Measurements from ENCODE around the gene HIVEP1. TPM values are rescaled to one million over a fixed set of nuclear protein-coding genes. Genes with fewer than 3 reads are reported as not detected.

HIVEP1 gene
- total and polyA plus RNA-seq, 2 of the 8 experiments (the other 6 are each of a cell fraction or from before 2014, with no cell fraction given), result 22.6 to 23.1 TPM

DNA sequence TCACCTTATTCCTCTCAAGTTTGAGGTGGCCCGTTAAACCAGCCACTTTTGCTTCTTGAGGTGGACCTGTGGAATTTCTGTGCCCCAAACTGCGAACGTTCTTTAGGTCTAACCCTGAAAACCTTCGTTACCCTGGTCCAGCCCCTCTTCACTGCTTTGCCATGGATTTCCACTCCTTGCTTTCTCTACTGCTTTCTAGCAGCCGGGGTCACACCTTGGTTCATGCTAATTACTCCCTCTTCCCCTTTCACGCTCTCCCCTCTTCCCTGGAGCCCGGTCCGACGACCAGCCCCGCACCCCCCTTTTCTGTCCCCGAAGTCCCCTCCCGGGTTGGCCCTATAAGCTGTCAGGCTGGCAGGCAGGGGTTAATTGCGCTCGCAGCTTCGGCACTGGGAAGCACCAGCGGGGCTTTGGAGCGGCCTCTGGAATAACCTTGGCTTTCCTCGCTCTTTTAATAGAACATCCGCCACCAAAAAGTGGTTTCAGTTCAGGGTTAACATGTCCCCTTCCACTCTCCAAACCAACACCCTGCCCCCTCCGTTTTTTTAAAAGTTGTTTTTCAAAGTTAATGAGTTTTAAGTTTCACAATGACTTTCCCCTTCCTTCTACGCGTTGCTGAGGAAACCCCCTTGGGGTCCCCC, 1.4 kb upstream of the HIVEP1 start:
- POLR2A ChIA-PET (ENCODE audit: partially characterized antibody), result interaction anchor here (0.7 kb wide), 1 partner anchor 219 kb away, joined by 4 read pairs; no protein-coding TSS in a partner anchor
- peak in 1 of 2 experiments; percentile 86 for DNase-seq (ENCODE audit: low read depth in 1 of 2, low spot score in 2 of 2)
- no peak for FAIRE-seq
- TF ChIP-seq, protein P1, sequence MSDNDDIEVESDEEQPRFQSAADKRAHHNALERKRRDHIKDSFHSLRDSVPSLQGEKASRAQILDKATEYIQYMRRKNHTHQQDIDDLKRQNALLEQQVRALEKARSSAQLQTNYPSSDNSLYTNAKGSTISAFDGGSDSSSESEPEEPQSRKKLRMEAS (IDR thresholded peaks at IDR 0.05), result 0 out of 2 replicates have a peak, but pooled peaks have one; percentile 25
- TF ChIP-seq TAF7 (optimal IDR thresholded peaks at IDR 0.05; ENCODE audit: borderline replicate concordance, low read depth, low read length) (no peak), HDAC6 (IDR thresholded peaks at IDR 0.05; ENCODE audit: low read depth, low read length) (no peak), YY1 (IDR thresholded peaks at IDR 0.05; ENCODE audit: low read depth, low read length) (peak; percentile 38; the same call in 1 of the 2 replicates), JUND (IDR thresholded peaks at IDR 0.05; ENCODE audit: low read length) (no peak), TCF12 (IDR thresholded peaks at IDR 0.05; ENCODE audit: low read depth, low read length) (no peak), SP4 (IDR thresholded peaks at IDR 0.05; ENCODE audit: low read length) (no peak), SP2 (IDR thresholded peaks at IDR 0.05; ENCODE audit: low read length) (no peak), BRCA1 (IDR thresholded peaks at IDR 0.05; ENCODE audit: low read depth, low read length) (no peak), KDM1A (IDR thresholded peaks at IDR 0.05; ENCODE audit: borderline replicate concordance, low read length) (no peak; the same call in 1 of the 2 replicates), SRF (IDR thresholded peaks at IDR 0.05; ENCODE audit: low read depth, low read length) (no peak), CTBP2 (IDR thresholded peaks at IDR 0.05; ENCODE audit: borderline replicate concordance, insufficient read depth, insufficient read length, low read length) (no peak)

More for the DNA sequence above, 1.4 kb upstream of the HIVEP1 start:
- H3K27me3 ChIP-seq (replicated peaks in 1 of 4; ENCODE audit: control insufficient read depth in 3 of 4, extremely low read depth in 1 of 4, insufficient read depth in 3 of 4, low read length in 3 of 4), result no peaks in the 10 kb centered on the region
- H3K4ac ChIP-seq (replicated peaks; ENCODE audit: insufficient read length, low read depth, low read length), result no peak overlapping the region
- H3K79me1 ChIP-seq (ENCODE audit: low read depth, low read length), result peaks cover 5% of the 10 kb centered on the region; the same call in 1 of the 2 replicates
- peak overlapping the region; percentile 80; the same call in 1 of the 2 replicates for H3K27ac ChIP-seq (ENCODE audit: low read depth, low read length)
- H3K56ac ChIP-seq (replicated peaks; ENCODE audit: insufficient read length, low read depth, low read length), result no peak overlapping the region
- H2BK12ac ChIP-seq (ENCODE audit: low read depth, low read length), result no peak overlapping the region
- H2AFZ ChIP-seq (ENCODE audit: low read length), result peak overlapping the region; percentile 5; the same call in 1 of the 2 replicates
- peak overlapping the region; percentile 40 for H2BK120ac ChIP-seq (replicated peaks; ENCODE audit: low read depth, low read length)
- H4K20me1 ChIP-seq (replicated peaks in 1 of 2; ENCODE audit: control insufficient read depth in 1 of 2, insufficient read depth in 2 of 2, low read length in 2 of 2), result no peaks in the 10 kb centered on the region
- H4K8ac ChIP-seq (ENCODE audit: extremely low read depth, insufficient read depth, low read length), result no peak overlapping the region
- H3K9ac ChIP-seq (replicated peaks in 1 of 4; ENCODE audit: extremely low read depth in 1 of 4, low read depth in 3 of 4, low read length in 3 of 4), result peak overlapping the region in 3 of 4 experiments; percentile 43 to 58 (median 50); a peak in 6 of 7 replicates
- H3K9me3 ChIP-seq (ENCODE audit: insufficient read depth in 2 of 2, low read depth in 1 of 2, low read length in 1 of 2), result peaks cover 0 to 6% of the 10 kb centered on the region in 2 experiments; a peak in 2 of 4 replicates
- CTCF ChIA-PET (ENCODE audit: partially characterized antibody), result interaction anchor here (0.6 to 1.1 kb wide), 4 partner anchors 63 to 276 kb away, joined by 3 to 4 read pairs (median 4); no protein-coding TSS in a partner anchor
- no peak overlapping the region for H2BK20ac ChIP-seq (ENCODE audit: low read length)
- H2BK5ac ChIP-seq (ENCODE audit: low read depth, low read length), result peak overlapping the region; percentile 69
- H2BK15ac ChIP-seq (ENCODE audit: low read length), result 0 out of 2 replicates have a peak overlapping the region, but pooled peaks have one; percentile 9
- H2AK5ac ChIP-seq (ENCODE audit: low read depth, low read length), result no peak overlapping the region
- H4K5ac ChIP-seq (ENCODE audit: insufficient read length, low read depth, low read length), result peak overlapping the region; percentile 47
- H3K14ac ChIP-seq (ENCODE audit: insufficient read length), result no peak overlapping the region
- peaks cover 9% of the 10 kb centered on the region for H3K23me2 ChIP-seq (ENCODE audit: low read depth, low read length)
- peak overlapping the region; percentile 92 to 93 for H3K4me2 ChIP-seq (ENCODE audit: insufficient read depth in 1 of 2, low read depth in 2 of 2, low read length in 2 of 2)
- peaks cover 15 to 37% of the 10 kb centered on the region in 2 experiments for H3K79me2 ChIP-seq (ENCODE audit: control insufficient read depth in 1 of 2, insufficient read depth in 2 of 2, low read length in 2 of 2)
- H3K23ac ChIP-seq (ENCODE audit: insufficient read length), result no peak overlapping the region
- peaks cover 2 to 15% (median 7%) of the 10 kb centered on the region in 4 experiments; a peak in 3 of 7 replicates for H3K4me1 ChIP-seq (replicated peaks in 1 of 4; ENCODE audit: control insufficient read depth in 3 of 4, insufficient read depth in 4 of 4, low read length in 3 of 4)
- WGBS, 2 experiments (ENCODE audit: extremely low coverage in 1 of 2, insufficient coverage in 1 of 2, insufficient read length in 1 of 2, insufficient replicate concordance in 2 of 2, low coverage in 1 of 2, low lambda C conversion rate in 2 of 2, missing lambda C conversion rate in 1 of 2), result 0% methylated on average over 12 of the region's 22 CpGs; no CpG with 5 or more reads in 1 of the 2 experiments
- H4K91ac ChIP-seq (replicated peaks; ENCODE audit: insufficient read length, low read length), result peak overlapping the region; percentile 7
- peak overlapping the region; percentile 60 to 82 (median 64) for H3K4me3 ChIP-seq (ENCODE audit: extremely low read depth in 1 of 4, insufficient read depth in 2 of 4, low read depth in 3 of 4, low read length in 4 of 4)
- H3K18ac ChIP-seq (ENCODE audit: extremely low read depth, low read length), result peak overlapping the region; percentile 76; the same call in 1 of the 2 replicates
- H3K36me3 ChIP-seq (ENCODE audit: control insufficient read depth in 2 of 4, insufficient read depth in 4 of 4, low read length in 3 of 4), result peaks cover 0 to 9% (median 0%) of the 10 kb centered on the region in 4 experiments; a peak in 2 of 8 replicates
